Hematopoietic multipotent progenitor cell (in vitro differentiated cells): ENCODE data around the gene VWC2L. TPM values are rescaled to one million over a fixed set of nuclear protein-coding genes. Genes with fewer than 3 reads are reported as not detected.

Experiments used
- DNase-seq, 3 donors: peaks; one replicate each; pipeline ENCODE4 v3.0.0-alpha.2; 2011 to 2015; ENCODE audit warnings: low read depth in 2 of 3, low spot score in 2 of 3
- total RNA-seq: library from RNA; depleted of rRNA; stranded (reverse); fragments of >200 nt; gene quantifications from one replicate; pipeline ENCODE4 v1.2.3, GENCODE V29; 2012

The VWC2L gene
- under 0.01 TPM for total RNA-seq

DNA sequence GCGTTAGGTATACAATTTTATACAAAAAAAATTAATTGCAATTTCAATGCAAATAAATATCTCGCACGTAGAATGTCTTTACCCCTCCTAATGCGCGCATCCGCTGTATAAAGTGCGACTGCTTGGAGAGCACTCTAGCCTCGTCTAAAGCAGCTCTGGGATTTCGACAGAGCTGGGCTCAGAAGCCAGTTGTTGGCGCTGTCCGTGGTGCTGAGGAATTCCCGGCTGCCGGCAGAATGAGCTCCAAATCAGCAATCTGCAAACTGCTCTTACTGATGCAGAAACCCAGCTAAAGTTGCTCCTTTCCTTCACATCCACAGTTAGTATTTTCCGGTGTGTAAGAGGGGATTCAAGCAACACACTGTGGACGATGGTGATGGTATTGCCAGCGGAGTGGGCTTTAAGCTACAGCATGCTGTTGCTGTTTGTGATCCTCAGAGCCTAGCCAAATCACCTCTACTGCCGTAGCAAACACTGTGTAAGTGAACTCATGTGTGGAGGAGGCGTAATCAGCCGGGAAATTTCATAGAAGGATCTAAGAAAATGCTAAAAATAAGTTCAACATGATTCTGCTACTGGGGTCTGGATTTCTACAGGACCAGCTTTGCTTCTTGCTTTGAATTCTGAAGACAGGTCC is at the start of gene VWC2L:
VWC2L (plus strand) TSS at position 137 of the 637 bp plus-strand sequence. CDS start 3,140 bp downstream, outside the sequence.
- DNase-seq, result peak in 2 of 3 donors; percentile 25 to 67

- no peak for DNase-seq
Measured at GRCh38 chr2:214361116-214361515, 49.7 kb upstream of the VWC2L start.

- no peak for DNase-seq
Measured at GRCh38 chr2:214365549-214365948, 45.3 kb upstream of the VWC2L start.

GRCh38 chr2:214367171-214367570 is 43.7 kb upstream of the VWC2L start:
- no peak for DNase-seq

- no peak for DNase-seq
Measured at GRCh38 chr2:214376618-214377285, 34.1 kb upstream of the VWC2L start.

DNA sequence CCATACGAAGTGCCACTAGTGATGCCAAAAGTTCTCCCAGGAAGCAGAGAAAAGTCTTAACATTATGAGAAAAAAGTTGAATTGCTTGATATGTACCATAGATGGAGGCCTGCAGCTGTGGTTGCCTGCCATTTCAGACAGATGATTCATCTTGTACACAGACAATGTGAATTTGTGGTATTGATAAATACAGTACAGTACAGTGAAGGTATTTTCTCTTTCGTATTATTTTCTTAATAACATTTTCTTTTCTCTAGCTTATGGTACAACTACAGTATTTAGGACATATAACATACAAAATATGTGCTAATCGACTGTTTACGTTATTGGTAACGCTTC is 33.6 kb upstream of the VWC2L start:
- no peak for DNase-seq

- DNase-seq, result no peak
Measured at GRCh38 chr2:214378455-214379103, 32.3 kb upstream of the VWC2L start.

GRCh38 chr2:214379227-214379626 is 31.6 kb upstream of the VWC2L start:
- DNase-seq, result no peak

DNA sequence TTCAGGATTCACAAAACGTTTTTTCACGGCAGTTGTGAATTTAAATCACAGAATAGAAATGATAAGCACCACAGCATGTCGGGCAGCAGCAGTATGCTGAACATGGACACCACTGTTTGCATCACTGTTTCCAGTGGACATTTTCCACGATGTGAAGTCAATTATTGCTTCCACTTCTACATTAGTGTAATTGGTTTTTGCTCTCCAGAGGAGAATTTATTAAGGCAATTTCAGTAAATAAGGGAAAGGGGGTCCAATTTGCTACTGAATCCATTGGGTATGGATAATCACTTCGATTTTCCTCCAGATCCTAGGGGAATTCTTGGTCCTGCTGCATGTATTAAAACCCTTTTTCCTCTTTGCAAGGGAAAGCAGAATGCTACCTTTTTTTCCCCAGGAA is 30.2 kb upstream of the VWC2L start:
- no peak for DNase-seq

DNA sequence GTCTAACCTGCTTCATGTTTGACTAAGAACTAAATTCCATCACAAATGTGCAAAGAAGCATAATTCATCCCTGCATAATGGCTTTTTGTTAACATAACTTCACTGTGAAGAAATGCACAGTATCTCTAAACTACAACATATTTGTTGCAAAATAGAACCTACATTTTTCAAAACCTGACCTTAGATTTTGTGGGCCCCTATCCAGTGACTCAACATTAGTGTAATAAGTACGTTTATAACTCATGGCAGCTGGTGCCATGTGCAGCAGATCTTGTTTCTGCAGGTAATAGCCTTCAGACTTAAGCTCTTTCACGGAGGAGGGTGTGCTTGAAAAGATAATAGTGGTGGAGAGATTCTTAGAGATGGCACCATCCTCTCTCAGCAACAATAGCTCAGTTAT is 28.6 kb upstream of the VWC2L start:
- DNase-seq, result no peak

DNA sequence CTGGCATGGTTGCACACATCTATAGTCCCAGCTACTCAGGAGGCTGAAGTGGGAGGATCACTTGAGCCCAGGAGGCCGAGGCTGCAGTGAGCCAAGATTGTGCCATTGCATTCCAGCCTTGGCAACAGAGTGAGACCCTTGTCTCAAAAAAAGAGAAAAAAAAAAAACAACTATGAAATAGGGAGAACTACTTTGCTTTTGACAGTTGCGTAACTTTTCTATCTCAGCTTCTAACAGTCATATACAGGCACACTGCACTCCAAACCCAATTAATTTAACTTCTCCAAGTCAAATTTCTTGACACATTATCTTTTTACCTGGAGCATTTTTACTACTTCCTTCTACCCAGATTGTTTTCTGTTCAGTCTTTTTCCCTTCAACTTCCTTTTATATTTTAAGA is 24.1 kb upstream of the VWC2L start:
- DNase-seq, result no peak

- DNase-seq, result no peak
Measured at GRCh38 chr2:214389334-214389733, 21.5 kb upstream of the VWC2L start.

- no peak for DNase-seq
Measured at GRCh38 chr2:214393796-214394195, 17.1 kb upstream of the VWC2L start.

GRCh38 chr2:214395040-214395439 is 15.8 kb upstream of the VWC2L start:
- DNase-seq, result no peak

DNA sequence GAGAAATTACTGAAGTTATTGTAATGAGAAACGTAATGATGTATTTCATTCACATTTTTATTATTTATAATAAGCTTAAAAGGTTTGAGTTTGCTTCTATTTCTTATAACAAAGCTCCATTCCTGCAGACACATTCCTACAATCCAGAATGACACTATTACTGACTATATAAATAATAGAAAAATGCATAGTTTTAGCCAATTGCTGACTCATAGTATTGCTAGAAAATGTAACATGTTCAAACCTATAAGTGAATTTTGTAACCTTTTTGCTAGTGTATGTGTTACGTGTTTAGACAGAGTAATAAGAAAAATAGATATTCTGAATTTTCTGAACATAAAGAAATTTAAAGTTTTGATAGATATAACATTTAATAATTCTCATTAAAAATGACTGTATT is 9.3 kb upstream of the VWC2L start:
- no peak for DNase-seq

DNA sequence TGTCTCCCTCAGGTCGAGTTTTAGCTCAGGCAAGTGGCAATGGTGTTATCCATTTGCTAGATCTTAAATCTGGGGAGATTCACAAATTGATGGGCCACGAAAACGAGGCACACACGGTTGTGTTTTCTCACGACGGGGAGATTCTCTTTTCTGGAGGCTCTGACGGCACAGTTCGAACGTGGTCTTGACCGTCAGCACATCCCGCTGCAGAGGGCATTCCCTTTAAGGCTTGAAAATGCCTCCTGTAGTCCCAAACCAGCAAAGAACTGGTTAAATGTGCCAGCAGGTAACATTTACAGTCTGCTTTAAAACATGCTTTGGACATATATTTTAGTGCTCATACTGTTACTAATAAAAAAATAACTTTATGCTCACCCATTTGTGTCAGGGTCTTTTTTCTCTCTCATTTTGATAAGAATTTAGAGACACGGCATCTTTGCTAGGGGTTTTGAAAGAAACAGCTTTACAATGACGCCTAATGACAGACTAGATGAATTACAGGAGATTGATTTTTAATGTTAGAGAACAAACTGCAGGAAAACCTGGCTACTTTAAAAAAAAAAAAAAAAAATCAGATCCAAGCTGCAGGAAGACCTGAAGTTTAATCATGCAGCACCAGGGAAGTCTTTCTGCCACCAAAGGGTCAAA is 602 bp upstream of the VWC2L start:
- DNase-seq, result no peak

GRCh38 chr2:214412679-214413078 is 1.8 kb downstream of the VWC2L start:
- DNase-seq, result no peak

DNA sequence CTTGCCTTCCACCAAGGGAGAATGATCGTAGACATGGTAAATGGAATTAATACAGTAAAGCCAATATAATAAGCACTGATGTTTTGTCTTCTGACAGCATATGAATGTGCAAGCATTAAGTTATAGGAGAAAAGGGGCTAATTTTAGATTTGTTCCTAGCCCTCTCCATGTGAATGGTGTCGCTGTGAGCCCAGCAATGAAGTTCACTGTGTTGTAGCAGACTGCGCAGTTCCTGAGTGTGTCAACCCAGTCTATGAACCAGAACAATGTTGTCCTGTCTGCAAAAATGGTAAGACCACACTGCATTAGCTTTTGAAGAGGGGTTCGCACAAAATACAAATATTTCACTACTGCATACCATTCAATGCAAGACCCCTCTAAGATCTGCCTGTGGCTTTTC is 25.6 kb downstream of the VWC2L start:
- no peak for DNase-seq

DNA sequence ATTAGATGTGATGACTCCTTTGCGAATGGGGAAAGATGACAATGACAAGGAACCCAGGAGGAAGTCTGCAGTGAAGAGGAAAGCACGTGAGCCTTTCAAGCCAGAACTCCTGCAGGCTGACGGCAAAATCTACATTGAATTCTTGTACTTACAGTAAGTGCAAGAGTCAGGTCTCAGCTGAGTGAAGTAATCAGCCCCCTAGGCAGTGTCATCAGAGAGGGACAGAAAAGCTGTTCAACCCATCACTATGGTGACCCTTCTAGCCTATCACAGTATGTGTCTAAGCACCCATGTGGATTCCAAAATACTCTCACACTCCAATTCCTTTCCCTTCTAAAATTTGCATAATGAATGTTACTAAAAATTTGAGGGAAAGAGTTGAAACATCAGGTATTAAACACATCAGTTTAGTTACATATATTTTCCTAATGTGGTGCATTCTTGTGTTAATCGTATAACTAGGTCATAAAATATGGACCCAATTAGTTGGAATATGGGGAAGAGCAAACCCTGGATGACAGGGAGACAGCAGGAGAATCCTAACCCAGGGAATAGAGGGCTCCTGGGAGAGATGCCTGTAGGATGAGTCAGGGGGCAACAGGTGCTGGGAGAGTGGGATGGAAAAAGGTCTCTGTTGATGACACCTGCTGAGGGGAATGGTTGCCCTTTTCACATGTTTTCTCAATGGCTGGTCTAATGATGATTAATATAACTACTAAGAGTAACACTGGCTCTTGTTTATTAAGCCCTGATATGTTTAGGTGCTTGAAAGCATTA is 39.5 kb downstream of the VWC2L start:
- no peak for DNase-seq

DNA sequence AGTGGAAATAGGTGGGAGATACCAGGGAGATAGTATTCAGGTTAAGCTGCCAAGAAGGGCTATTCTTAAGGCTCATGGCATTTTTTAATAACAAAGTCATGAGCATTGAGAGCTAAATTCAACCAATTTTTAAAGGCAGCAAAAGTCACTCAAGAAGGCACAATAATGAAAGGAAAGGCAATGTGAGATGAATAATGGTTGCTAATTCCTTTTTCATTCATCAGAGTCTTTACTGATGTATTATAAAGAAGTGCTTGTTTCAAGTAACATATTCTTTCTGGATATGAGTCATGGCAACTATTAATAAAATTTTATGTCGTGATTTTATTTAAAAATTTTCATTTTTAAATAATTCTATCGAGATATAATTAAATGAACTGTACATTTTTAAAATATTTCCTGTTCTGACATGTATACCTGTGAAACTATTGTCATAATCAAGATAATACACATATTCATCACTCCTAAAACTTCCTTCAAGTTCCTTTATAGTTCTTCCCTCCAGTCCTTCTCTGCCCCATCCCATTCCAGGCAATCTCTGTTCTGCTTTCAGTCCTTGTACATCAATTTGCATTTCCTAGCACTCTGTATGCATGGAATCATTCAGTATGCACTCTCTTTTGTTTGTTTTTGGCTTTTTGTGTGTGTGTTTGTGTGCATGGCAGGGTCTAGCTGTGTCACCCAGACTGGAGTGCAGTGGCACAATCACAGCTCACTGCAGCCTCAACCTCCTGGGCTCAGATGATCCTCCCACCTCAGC is 40.8 kb downstream of the VWC2L start:
- DNase-seq, result no peak
